ENCODE data around the gene SEMA3F.

DNA sequence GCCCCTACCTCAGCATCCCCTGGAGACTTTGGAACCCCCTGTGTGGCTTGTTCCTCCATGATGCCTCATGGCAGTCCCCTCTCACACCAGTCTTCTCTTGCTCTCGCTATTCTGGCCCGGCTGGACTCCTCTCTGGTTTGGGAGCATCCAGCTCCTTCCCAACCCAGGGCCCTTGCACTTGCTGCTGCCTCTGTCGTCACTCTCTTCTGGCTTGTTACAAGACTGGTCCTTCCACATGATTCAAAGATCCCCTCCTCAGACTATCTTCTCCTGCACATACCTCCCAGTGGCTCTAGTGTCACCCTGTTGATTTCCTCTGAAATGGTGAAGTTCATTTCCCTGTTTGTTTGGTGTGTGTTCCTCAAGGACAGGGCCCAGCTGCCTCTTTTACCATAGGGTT, 74.4 kb downstream of the SEMA3F start:
- TF ChIP-seq, protein P1, sequence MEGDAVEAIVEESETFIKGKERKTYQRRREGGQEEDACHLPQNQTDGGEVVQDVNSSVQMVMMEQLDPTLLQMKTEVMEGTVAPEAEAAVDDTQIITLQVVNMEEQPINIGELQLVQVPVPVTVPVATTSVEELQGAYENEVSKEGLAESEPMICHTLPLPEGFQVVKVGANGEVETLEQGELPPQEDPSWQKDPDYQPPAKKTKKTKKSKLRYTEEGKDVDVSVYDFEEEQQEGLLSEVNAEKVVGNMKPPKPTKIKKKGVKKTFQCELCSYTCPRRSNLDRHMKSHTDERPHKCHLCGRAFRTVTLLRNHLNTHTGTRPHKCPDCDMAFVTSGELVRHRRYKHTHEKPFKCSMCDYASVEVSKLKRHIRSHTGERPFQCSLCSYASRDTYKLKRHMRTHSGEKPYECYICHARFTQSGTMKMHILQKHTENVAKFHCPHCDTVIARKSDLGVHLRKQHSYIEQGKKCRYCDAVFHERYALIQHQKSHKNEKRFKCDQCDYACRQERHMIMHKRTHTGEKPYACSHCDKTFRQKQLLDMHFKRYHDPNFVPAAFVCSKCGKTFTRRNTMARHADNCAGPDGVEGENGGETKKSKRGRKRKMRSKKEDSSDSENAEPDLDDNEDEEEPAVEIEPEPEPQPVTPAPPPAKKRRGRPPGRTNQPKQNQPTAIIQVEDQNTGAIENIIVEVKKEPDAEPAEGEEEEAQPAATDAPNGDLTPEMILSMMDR (IDR thresholded peaks at IDR 0.05), result no peak
- no peak for TF ChIP-seq POLR2A (IDR thresholded peaks at IDR 0.05)
